ENCODE results near the gene ISL1. TPM values are rescaled to one million over a fixed set of nuclear protein-coding genes. Genes with fewer than 3 reads are reported as not detected.
A peak's percentile ranks its signal among the peaks of the same experiment; 100 is the strongest.

The ISL1 gene
- total and polyA plus RNA-seq, 2 of the 8 experiments (the other 6 are each of a cell fraction or from before 2014, with no cell fraction given) = 0.05 to 0.19 TPM

DNA sequence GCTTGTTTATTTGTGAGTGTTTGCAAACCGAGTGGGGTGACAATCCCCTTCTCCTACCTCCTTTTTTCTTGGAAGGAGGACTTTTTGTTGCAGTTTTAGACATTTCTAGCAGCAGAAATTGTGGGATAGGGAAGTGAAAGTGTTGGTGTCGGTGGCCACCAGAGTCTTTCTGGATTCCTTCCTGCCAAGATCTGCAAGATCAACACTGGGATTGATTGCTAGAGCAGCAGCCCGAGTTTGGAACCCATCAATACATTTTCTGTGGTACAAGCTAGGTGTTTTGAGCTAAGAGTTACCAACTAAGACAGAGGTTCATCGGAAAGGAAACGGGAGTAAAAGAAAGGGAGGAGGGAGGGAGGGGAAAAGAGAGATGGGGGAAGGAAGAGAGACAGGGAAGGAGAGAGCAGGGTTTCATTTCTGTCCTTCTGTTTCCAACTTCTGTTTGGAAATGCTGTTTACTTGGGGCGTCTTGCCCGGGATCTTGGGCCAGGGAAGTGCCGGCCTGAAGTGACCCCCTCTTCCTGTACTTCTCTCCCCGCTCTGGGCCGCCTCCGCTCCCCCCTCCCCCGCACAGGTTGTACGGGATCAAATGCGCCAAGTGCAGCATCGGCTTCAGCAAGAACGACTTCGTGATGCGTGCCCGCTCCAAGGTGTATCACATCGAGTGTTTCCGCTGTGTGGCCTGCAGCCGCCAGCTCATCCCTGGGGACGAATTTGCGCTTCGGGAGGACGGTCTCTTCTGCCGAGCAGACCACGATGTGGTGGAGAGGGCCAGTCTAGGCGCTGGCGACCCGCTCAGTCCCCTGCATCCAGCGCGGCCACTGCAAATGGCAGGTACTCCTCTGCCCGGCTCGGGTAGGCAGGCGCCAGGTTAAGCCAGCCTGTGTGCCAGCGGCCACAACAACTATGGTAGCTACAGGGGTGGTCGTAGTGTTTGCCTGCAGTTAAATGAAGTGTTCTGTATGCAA lies 4.0 kb downstream of the ISL1 start (continued):
- no peak for TF ChIP-seq HDAC2 (IDR thresholded peaks at IDR 0.05; ENCODE audit: borderline replicate concordance in 1 of 2, low read depth in 2 of 2, low read length in 2 of 2)
- TF ChIP-seq KDM4A (IDR thresholded peaks at IDR 0.05; ENCODE audit: low read depth, low read length, severe bottlenecking) = peak; percentile 68
- TF ChIP-seq NANOG (IDR thresholded peaks at IDR 0.05; ENCODE audit: insufficient read depth, low read depth, low read length, poor library complexity, severe bottlenecking) = no peak
- TF ChIP-seq SIX5 (IDR thresholded peaks at IDR 0.05; ENCODE audit: low read depth, low read length) = no peak

Data from H1 (cell line).